HG02642 (cell line): ENCODE data around the gene MARK2.

ENCODE experiments used
- ATAC-seq: cut with Tn5 transposase; IDR thresholded peaks from one replicate; pipeline ENCODE4 v1.9.1; 2021; ENCODE audit warnings: mild to moderate bottlenecking; ENCODE audit not compliant: unreplicated experiment, poor library complexity

The MARK2 gene

GRCh38 chr11:63952570-63952969 is 113.7 kb downstream of the MARK2 start:
- no peak for ATAC-seq

DNA sequence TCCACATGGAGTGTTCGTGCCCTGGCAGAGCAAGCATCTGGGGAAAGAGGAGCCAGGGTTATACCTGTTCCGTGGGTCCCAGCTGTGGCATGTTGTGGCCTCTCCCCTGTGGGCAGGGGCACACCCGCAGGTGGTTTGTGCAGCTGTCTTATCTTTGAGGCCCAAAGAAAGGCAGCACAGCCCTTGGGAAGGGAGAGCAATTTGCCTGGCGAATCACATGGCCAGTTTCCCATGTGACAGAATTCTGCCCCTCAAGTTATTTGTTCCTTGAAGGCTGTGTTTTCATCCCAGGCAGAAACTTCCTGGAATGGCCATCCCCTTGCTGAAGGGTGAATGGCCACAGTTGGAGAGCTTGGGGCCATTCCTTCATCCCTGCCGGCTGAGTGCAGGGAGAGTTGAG is 119.1 kb downstream of the MARK2 start:
- no peak for ATAC-seq
